ENCODE results near the gene GIMD1.

DNA sequence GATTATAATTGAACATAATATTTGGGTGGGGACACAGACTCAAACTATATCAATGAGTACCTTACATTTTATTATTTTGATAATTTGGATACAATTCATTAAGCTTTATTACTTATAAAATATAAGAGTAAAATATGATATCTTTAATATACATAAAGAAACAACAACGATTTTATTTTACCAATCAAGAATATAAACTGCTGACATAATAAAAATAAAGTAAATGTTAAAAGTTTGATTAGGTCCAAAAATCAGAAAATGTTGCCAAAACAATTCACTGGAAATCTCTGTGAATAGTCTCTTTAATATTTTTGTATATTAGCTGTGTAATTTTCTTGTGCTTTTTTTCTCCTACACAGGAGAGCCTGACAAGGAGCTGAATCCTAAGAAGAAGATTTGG lies 21.4 kb downstream of the GIMD1 start:
- TF ChIP-seq, protein P1, sequence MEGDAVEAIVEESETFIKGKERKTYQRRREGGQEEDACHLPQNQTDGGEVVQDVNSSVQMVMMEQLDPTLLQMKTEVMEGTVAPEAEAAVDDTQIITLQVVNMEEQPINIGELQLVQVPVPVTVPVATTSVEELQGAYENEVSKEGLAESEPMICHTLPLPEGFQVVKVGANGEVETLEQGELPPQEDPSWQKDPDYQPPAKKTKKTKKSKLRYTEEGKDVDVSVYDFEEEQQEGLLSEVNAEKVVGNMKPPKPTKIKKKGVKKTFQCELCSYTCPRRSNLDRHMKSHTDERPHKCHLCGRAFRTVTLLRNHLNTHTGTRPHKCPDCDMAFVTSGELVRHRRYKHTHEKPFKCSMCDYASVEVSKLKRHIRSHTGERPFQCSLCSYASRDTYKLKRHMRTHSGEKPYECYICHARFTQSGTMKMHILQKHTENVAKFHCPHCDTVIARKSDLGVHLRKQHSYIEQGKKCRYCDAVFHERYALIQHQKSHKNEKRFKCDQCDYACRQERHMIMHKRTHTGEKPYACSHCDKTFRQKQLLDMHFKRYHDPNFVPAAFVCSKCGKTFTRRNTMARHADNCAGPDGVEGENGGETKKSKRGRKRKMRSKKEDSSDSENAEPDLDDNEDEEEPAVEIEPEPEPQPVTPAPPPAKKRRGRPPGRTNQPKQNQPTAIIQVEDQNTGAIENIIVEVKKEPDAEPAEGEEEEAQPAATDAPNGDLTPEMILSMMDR (IDR thresholded peaks at IDR 0.05), result no peak
- TF ChIP-seq POLR2AphosphoS5 (IDR thresholded peaks at IDR 0.05) (no peak), EP300 (IDR thresholded peaks at IDR 0.05) (no peak)
